Peyer's patch (tissue), 4 donors: ENCODE results near the gene PANX2.

ENCODE experiments used
- CTCF ChIP-seq, 6 experiments: fragments of 450-650 bp in 4 of 6; fragments of 200-600 bp in 2 of 6; sonication (generic) in 1 of 6; IDR thresholded peaks; one replicate each; pipeline ENCODE4 v1.5.1; 2017 to 2019; ENCODE audit warnings: antibody characterized with exemption in 6 of 6, mild to moderate bottlenecking in 3 of 6, moderate library complexity in 1 of 6
- POLR2A ChIP-seq, 2 donors: fragments of 450-650 bp; IDR thresholded peaks; one replicate each; pipeline ENCODE4 v1.5.1; 2017; ENCODE audit warnings: antibody characterized with exemption in 2 of 2, mild to moderate bottlenecking in 2 of 2, moderate library complexity in 2 of 2

- TF ChIP-seq CTCF (IDR thresholded peaks at IDR 0.05) (no peak), POLR2A (IDR thresholded peaks at IDR 0.05) (no peak)
Observed at GRCh38 chr22:50185375-50186087, 15.0 kb downstream of the PANX2 start, which contains the start of gene TRABD.
